HG03103 (cell line): Measurements from ENCODE around the gene HDAC4.

Source experiments
- ATAC-seq: cut with Tn5 transposase; IDR thresholded peaks from one replicate; pipeline ENCODE4 v1.9.1; 2021; ENCODE audit warnings: low read depth; ENCODE audit not compliant: unreplicated experiment

The HDAC4 gene

DNA sequence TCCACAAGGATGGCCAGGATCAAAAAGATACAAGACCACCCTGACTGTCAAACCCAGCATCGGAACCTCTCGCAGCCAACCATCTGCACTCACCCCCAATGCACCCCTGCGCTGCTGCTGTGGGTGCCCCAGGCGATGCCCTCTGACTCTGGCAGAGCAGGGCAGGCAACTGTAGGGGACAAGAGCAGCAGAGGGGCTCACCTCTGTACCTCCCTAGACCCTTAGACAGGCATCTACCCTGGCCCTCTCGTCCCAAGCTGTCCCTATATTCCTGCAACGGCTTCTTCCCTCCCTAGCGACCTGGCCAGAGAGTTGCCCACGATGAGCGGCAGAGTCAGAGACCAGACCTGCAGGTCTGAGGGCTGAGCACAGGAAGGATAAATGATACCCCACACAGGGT is 128.2 kb downstream of the HDAC4 start:
- ATAC-seq: no peak

DNA sequence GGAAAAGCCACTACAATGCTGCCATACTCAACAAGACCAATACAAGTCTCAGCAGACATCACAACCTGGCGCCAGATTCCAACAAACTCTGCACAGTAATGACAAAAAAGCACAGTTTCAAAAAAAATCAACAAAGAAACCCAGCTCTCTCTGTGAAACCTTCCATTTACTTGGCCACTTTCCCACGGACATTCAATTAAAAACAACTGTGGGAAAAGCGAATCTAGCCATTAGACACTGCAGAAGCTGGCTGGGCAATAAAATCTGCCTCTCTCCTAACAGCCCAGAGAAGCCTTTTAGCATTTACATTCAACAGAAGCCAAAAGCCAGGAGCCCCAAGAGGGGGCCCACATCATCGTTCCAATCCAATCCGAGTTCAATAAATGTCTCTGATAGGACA is 128.9 kb downstream of the HDAC4 start:
- ATAC-seq: no peak

DNA sequence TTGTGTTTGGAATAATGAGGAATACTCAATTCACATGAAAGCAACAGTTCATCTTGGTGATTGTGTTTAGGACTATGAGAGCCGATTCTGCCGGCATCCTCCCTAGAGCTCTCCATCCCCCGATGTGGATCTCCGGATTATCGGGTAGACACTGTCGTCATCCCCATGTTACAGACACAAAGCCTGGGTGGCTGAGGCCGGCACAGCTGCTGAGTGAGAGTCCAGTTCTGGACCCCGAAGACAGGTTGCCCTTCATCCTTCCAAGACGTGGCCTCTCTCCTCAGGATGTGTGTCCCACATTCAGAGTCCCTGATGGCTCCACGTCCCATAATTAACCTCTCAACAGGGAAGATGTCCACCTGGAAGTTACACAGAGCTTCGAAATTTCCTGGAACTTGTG is 129.3 kb downstream of the HDAC4 start:
- ATAC-seq: no peak

DNA sequence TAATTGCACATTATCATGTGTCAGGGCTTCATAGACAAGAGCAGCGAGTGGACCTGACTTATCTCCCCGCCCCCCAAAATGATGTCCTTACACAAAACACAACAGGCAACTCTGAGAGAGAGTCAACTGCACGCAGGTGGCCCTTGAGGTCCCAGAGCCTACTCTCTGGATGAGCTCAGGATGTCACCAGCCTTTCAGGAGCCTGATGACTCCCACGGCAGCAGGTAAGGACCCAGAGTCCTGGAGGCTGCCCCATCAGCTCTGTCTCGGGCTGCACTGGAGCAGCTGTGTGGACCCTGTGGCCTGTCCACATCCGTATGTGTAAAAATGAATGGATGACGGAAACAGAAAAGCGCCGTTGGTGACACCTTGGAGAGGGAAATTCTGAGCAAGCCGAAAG is 130.9 kb downstream of the HDAC4 start:
- no peak for ATAC-seq

DNA sequence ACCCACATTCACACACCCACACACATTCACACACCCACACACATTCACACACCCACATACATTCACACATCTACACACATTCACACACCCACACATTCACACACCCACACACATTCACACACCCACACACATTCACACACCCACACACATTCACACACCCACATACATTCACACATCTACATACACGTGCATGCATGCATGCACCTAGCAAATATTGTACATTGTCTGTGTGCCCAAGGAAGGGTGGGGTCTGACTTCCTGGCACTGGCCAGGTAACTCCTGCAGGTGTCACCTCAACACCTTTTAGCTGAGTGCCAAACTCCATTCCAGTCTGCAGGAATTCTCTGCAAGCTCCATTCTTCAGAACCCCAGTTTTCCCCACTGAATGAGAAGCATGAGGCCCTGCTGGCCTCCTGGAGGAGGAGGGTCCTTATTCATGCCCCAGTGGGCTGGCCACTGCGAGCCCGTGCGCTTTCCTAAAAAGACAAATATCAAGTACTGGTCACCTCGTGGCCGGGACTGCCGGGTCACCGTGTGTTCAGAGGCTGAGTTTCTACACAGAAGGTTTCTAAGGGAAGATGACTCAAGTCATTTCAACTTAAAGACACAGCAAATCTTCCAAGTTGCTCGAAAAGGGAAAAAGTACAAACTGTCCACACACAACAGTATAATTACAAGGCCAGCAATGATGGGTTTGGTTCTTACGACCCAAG is 131.5 kb downstream of the HDAC4 start:
- no peak for ATAC-seq

DNA sequence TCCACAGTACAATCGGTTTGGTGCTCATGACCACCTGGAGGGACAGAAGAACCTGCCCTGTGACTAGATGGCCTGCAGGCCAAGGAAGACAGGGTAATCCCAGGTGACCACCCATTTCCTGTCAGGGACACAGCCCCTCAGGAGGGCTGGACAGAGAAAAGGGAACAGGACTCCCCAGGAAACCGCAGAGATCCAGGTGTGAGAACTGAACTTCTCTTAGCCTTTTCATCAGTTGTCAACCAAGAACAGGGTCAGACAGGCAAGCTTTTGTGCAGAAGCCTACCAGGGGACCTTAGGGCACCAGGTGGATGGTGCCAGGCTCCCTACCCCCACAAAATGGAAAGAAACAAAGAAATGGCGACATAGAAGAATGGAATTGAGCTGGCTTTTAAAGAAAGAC is 132.3 kb downstream of the HDAC4 start:
- no peak for ATAC-seq

DNA sequence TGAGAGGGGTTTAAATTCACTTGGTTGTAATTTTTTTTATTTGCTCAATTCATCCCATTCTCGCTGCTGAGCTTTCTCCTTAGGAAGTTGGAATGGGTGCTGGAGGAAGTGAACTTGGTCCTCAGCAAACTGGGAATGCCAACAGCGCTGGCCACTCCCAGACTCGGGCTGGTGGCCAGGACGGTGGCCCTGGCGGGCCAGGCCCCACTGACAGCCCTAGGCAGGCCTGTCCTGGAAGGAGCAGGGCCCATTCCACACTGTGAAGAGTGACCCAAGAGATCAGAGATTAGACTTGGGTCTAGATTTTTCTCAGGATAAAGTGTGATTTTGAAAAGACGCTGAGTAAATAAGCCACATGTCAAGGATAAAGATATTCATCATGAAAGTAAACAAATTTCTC is 132.7 kb downstream of the HDAC4 start:
- ATAC-seq: no peak

DNA sequence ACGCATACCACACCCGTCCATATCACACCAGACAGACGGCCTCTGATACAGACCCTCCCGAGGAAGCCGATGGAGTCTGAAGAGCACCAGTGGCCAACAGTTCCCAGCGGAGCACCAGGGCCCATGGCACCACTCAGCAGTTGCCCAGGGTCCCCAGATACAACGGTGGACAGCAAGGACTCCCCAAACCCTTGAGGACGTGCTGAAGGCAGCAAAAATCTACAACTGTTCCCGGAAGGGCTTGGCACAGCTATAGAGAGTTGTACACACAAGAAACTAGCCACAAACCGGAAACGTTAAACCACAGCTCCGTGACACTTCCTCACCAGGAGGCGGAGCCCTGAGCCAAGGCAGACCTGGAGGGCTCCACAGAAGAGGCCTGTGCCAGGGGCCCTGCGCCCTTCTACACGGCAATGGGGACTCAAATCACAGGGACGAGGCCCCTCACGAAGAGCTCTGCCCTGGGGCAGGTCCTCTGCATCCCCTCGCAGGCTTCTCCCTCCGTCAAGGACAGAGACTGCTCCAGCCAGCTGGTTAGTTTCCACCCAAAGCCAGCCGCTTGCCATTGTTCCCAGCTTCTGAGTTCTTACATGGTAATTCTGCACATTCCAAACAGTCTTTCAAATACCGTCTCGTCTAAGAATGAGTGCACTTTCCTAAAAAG is 133.4 kb downstream of the HDAC4 start:
- ATAC-seq: peak; percentile 91

DNA sequence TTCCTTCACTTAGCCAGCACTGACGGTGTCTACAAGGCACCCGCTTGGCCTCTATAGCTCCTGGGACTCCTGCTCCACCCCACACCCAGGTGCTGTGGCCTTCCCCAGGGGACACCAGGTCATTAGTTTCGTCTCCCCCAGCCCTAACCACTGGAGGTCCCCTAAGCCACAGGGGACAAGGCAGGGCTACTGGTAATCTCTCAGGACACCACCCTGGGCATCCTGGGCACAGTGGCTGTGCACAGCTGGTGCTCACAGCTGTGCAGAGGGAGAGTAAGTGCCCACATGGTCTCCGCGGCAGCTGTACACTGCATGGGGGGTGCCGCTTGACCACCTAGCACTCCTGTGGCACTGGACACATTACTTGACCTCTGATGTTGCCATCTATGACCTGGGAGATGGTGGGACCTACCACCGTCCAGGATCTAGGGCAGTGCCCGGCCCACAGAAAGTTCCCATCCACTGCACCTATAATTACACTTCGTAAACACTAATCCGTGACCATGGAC is 134.0 kb downstream of the HDAC4 start:
- no peak for ATAC-seq

DNA sequence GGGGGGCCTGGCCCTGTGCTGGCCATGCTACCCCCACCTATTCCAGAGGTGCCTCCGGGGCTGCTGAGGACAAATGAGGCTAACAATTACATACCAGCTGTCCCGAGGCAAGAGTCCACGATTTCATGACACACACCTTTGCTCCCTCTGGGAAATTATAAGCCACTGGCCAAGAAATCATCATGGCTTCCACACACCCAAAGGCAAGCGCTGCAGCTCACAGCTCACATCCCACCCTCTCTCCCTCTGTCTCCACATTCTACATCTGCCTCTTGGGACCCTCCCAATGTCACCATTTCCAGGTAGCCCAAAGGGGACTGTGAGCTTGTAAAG is 134.4 kb downstream of the HDAC4 start:
- ATAC-seq: no peak

DNA sequence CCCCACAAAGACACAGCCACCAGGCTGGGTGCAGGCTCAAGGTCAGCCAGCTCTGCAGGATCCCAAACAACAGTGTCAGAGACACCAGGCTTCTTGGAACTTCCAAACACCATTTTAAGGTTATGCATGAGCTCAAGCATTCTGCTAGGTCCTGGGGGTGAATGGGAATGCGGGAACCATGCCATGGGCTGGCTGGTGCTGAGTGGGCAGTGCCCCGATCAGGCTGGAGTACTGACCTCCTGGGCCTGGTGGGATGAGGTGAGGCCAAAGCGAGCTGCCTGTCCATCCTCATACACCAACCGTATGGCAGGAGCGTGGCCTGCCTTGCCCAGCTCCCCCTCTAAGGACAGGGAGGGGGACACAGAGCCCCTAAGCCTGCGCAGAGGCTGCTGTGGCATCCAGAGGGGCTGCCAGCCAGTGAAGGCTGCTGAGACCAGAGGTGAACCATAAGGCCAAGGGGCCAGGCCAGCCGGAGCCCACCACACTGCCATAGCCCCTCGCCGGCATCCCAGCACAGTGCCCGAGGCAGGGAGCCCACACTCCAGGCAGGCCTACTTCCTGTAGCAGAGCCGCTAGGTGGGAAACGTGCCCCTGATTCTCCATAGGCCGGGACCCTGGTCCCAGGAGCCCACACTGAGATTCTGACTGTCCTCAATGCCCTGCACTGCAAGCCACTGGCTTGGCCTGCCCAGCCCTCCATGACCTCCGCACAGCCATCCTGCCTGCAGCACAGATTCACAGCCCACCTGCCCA is 135.0 kb downstream of the HDAC4 start:
- no peak for ATAC-seq

DNA sequence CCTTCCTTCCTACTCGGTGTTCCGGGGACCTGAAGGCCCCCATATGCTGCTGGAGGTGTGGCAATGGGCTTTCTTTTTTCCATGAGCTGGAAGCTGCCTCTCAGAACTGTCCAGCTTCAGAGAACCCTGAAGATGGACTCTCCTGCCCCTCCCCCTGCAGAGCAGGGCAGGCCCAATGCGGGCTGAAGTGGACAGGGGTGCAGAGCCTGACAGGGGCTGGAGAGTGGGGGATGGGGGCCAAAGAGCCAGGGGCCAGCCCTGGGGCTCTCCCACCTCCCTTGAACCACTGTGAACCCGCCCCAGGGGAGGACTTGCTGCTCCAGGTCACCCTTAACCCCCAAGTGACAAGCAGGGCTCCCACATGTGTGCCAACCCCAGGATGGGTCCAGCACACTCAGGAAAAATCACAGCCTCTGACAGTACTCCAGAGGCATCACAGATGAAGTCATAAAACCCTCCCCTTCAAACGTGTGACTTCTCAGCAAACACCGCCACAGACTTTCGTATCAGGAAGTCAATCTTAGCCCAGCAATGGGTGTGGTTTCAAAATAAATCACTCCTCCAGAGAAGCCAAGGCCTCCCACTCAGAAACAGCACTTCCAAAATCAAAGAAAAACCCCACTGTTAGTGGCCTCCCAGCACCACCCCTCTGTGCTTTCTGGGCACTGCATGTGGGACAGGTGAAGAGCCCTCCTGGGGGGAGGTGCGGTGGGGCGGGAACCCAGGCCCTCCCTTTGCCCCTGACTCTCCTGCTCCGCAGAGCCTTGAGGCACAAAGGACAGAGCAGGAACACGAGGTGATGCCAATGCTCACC is 135.8 kb downstream of the HDAC4 start:
- ATAC-seq: no peak

DNA sequence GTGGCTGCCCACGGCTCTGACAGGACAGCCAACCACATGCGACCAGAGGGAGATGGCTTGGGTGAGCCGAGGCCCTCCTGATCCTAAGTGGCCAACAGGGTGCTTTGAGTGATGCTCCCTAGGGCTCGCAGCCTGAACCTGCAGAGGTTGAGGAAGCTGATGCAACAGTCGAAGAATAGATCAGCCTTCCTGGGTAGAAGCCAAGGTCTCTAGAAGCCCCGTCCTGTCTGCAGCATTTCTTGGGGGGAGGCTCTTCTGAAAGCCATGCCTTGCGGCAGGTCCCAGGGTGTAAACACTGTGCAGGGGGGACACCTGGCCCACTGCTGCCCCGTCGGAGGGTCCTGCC is 136.4 kb downstream of the HDAC4 start:
- ATAC-seq: no peak

DNA sequence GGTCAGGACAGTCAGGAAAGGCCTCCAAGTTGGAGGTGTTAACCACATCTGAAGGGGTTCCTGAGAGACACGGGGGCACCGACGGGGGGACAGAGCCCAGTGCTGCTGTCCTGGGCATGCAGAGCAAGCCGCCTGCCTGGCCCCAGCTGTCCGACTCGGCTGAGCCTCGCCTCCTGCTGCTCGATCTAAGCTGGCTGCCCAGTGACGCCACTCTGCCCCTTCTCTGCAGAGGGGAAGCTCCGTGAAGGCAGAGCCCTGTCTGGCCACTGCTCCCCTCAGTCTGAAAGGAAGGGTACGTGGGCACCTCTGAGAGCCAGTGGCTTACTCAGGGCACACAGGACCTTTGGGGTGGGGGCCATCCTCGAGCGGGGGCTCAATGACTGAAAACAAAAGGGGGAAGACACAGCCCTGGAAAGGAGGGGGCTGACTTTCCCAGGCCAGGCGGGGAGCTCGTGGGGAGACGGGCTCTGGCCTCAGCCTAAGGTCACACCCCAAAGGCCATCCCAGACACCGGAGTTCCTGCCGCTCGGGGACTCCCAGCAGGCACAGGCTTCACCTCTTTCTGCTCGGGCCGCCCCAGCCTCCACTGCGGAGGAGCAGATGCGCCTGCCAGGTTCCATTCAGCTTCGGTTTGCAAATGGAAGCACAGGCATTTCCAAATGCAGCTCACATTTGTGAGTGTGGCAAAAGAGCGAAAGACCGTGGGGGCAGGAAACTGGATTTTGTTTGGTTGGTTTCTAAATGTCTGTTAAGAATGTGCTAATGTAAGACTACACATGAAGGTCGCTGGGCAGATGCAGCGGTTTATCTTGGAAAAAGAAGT is 136.9 kb downstream of the HDAC4 start:
- no peak for ATAC-seq

DNA sequence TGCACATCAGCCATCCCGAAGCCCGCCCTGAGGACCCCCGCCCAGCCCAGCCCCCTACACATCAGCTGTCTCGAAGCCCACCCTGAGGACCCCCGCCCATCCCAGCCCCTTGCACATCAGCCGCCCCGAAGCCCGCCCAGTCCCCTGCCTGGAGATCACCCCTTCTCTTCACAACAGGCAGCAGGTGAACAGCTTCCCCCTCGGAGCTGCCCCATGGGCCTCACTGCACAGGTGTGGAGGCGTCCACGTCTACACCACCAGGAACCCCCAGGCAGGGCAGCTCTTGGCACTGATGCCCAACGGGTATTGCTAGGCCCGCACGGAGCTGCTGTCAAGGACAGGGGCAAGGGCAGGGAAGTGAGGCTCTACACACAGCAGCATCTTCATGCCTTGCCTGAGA is 137.6 kb downstream of the HDAC4 start:
- no peak for ATAC-seq

DNA sequence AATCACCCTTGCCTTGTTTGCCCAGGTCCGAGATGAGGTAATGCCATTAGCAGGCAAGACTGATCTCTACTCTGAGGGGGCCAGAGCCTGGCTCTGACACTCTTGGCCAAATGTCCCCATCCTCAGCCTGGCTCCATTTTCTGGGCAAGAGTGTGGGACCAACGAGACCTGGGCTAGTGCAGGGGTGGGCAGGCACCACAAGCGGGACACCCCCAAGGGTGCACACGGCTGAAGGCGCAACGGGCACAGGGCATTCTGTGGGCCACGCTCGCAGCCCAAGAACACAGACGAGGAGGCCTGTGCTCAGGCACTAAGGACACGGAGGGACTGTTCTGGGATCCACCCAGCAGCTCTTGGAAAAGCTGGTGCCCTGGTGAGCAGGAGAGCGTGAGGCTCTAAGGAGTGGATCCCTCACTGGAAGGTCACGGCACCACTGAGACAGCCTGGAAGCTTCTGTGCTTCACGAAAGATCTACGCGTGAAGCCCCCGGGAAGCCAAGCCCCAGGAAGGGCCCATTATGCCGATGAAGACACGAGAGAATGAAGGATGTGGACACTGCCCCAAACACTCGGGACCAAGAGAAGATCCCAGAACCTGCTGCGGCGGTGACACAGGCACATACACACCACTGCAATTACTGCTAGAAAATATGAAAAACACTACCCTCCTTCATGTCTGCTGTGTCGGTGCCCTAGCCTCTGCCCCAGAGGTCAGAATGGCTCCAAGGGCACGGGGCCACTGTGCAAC is 138.2 kb downstream of the HDAC4 start:
- no peak for ATAC-seq

DNA sequence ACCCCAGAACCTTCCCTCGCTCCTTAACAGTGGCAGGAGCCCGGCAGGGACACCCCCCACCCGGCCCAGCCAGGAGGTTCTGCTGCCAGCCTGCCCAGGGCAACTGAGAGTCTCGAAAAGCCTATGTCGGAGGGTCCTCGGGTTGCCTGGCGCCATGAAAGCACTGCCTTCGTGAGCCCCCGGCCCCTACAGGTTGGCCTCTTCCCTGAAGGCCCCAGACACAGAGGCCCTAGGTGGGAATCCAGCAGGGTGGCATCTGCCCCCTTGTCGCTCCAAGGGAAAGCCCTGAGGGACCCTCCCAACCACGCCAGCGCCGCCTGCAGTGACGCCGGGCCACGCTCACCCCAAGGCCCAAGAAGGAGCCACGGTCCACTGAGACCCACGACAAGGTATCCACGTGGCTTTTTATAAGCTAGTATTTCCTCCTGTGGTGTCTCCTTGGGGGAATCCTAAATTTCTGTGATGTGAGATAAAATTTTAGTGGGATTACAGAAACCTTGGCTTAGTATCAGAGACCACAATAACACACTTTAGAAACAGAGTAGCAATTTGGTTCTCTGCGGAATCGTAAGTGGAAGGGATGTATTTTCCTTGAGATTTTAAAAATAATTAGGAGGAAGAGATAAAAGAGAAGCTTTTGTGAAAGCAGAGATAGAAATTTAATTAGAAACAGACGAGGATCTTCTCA is 138.9 kb downstream of the HDAC4 start:
- no peak for ATAC-seq

DNA sequence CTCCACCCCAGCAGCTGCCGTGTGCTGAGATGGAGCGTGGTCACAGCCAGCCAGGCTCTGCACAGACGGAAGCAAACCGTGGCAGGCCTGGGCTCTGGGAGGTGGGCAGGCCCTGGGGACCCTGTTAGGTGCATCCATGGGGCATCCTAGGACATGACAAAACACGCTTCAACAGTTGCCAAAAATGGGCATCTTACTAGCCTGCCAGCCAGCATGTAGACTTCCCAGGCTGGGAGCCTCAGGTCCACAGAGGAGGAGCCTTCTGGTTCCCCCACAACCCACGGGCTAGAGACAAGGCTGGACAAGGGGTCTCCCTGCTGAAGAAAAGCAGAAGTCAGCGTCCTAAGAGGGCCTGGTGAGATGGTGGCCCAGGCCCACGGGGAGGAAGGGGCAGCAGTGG is 139.5 kb downstream of the HDAC4 start:
- no peak for ATAC-seq
